Nephron progenitor cell (in vitro differentiated cells): ENCODE measurements around the gene COL5A2.

ENCODE experiments used
- DNase-seq: peaks from one replicate; pipeline ENCODE4 v3.0.0; 2021
- H3K27ac Mint-ChIP-seq: 2 replicates; pipeline ENCODE4 v1.8.0; 2021; ENCODE audit warnings: mild to moderate bottlenecking, moderate library complexity, mixed read lengths
- H3K27me3 Mint-ChIP-seq: 2 replicates; pipeline ENCODE4 v1.8.0; 2021; ENCODE audit warnings: mild to moderate bottlenecking, low read depth, mixed read lengths; ENCODE audit not compliant: poor library complexity
- H3K36me3 Mint-ChIP-seq: 2 replicates; pipeline ENCODE4 v1.8.0; 2021; ENCODE audit warnings: low read depth, mixed read lengths
- H3K4me1 Mint-ChIP-seq: 2 replicates; pipeline ENCODE4 v1.8.0; 2021; ENCODE audit warnings: mixed read lengths
- H3K4me3 Mint-ChIP-seq: 2 replicates; pipeline ENCODE4 v1.8.0; 2021; ENCODE audit warnings: mild to moderate bottlenecking, moderate library complexity, mixed read lengths
- H3K9me3 Mint-ChIP-seq: 2 replicates; pipeline ENCODE4 v1.8.0; 2021; ENCODE audit warnings: mild to moderate bottlenecking, moderate library complexity, mixed read lengths
- TF ChIP-seq, protein P1 (sequence below): fragments of 200-600 bp; sonication (generic); IDR thresholded peaks from 2 replicates; pipeline ENCODE4 v1.5.0; 2021; ENCODE audit warnings: antibody characterized with exemption

The COL5A2 gene

DNA sequence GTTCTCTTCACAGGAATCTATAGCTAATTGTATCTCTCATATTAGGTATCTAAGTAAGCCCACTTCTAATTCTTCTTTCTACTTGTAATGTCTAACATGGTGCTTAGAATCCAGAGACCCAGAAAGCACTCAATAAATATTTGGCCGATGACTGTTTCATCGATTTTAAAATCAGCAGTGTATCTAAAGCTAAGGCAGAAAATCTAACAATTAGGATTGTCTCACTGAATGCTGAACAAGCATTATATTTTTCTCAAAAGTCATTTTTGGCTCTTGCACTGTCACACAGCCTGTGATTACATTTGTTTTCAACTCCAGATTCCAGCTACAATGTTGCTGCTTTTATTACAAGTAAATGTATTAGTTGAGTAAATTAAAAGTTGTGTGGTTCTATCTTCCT, 20.3 kb downstream of the COL5A2 start:
- no peak for DNase-seq
- no peaks in the 10 kb centered on the region for H3K27me3 Mint-ChIP-seq
- peak overlapping the region; percentile 93 for H3K27ac Mint-ChIP-seq
- peaks cover 39% of the 10 kb centered on the region for H3K4me1 Mint-ChIP-seq
- H3K4me3 Mint-ChIP-seq, result no peak overlapping the region
- no peaks in the 10 kb centered on the region for H3K9me3 Mint-ChIP-seq
- H3K36me3 Mint-ChIP-seq, result peaks cover 3% of the 10 kb centered on the region
- TF ChIP-seq, protein P1, sequence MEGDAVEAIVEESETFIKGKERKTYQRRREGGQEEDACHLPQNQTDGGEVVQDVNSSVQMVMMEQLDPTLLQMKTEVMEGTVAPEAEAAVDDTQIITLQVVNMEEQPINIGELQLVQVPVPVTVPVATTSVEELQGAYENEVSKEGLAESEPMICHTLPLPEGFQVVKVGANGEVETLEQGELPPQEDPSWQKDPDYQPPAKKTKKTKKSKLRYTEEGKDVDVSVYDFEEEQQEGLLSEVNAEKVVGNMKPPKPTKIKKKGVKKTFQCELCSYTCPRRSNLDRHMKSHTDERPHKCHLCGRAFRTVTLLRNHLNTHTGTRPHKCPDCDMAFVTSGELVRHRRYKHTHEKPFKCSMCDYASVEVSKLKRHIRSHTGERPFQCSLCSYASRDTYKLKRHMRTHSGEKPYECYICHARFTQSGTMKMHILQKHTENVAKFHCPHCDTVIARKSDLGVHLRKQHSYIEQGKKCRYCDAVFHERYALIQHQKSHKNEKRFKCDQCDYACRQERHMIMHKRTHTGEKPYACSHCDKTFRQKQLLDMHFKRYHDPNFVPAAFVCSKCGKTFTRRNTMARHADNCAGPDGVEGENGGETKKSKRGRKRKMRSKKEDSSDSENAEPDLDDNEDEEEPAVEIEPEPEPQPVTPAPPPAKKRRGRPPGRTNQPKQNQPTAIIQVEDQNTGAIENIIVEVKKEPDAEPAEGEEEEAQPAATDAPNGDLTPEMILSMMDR, result no peak

DNA sequence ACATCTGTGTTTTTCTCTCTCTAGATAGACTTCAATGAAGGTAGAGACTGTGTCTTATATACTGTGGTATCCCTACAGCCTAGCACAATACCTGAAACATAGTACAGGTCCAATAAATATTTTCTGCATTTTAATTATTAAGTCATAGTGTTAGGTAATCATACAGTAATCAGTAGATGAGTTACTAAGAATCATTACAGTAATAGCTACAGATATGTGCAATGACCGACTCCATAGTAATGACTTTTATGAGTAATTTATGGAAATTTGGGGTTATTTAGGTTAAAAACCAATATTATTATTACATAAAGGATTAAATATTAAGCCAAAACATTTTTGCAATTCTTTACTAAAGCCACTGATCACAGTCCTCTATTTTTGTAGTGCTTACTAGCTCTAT, 21.6 kb downstream of the COL5A2 start:
- Mint-ChIP-seq H3K4me3 (no peak overlapping the region), H3K27me3 (no peaks in the 10 kb centered on the region), H3K36me3 (peaks cover 11% of the 10 kb centered on the region), H3K27ac (no peak overlapping the region), H3K4me1 (peaks cover 26% of the 10 kb centered on the region), H3K9me3 (no peaks in the 10 kb centered on the region)
- no peak for DNase-seq
- TF ChIP-seq, protein P1, result no peak

DNA sequence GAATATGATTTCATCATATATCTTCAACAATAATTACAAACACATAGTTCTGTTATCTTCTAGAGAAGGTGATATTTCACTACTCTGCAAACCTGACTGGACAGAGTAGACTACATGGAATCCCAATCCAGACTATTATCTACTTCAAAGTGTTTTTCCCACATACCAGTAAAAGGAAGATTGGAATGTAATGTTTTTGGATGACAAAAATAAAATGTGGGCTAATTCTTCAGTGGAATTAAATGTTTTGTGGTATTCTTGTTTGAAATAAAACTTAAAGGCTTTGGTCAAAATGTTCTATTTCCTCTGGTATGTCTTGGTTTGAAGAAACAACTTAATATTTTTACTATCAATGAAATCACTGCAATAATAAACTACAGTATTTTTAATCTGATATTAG, 22.1 kb downstream of the COL5A2 start:
- H3K27me3 Mint-ChIP-seq, result no peaks in the 10 kb centered on the region
- H3K36me3 Mint-ChIP-seq, result peaks cover 11% of the 10 kb centered on the region
- H3K4me1 Mint-ChIP-seq, result peaks cover 26% of the 10 kb centered on the region
- H3K9me3 Mint-ChIP-seq, result no peaks in the 10 kb centered on the region
- TF ChIP-seq, protein P1, result no peak
- H3K27ac Mint-ChIP-seq, result no peak overlapping the region
- H3K4me3 Mint-ChIP-seq, result no peak overlapping the region
- no peak for DNase-seq

DNA sequence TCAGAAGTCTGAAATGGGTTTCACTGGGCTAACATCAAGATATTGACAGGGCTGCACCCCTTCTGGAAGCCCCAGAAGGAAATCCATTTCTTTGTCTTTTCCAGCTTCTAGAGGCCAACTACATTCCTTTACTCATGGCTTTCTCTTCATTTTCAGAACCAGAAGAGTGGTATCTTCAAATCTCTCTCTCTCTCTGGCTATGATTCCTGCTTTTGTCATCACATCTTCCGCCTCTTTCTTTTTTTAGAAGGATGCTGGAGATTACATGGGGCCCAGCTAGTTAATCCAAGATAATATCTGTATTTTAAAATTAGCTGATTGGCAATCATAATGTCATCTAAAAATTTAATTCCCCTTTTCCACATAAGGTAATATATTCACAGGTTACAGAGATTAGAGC, 23.8 kb downstream of the COL5A2 start:
- H3K4me3 Mint-ChIP-seq, result no peak overlapping the region
- H3K36me3 Mint-ChIP-seq, result peaks cover 11% of the 10 kb centered on the region
- peaks cover 18% of the 10 kb centered on the region for H3K4me1 Mint-ChIP-seq
- H3K9me3 Mint-ChIP-seq, result no peaks in the 10 kb centered on the region
- TF ChIP-seq, protein P1, result no peak
- no peak overlapping the region for H3K27ac Mint-ChIP-seq
- H3K27me3 Mint-ChIP-seq, result no peaks in the 10 kb centered on the region
- DNase-seq, result no peak

DNA sequence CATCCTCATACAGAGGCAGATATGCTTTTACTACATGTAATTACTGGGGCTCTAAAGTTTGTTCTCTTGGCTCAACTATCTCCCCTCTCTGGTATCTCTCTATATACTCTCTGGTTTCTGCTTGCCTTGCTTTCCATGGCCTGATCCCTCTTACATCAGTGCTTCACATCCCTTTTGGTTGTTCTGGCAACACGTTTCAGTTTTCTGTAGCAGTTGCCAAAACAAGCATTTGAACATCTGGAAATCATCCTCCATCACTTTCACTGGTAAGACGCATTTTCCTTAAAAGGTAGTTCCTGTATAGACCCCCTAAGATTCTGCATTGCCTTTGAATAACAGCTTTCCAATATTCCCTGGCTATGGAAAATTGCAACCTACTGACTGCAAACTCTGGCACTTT, 25.9 kb downstream of the COL5A2 start:
- Mint-ChIP-seq H3K4me1 (peaks cover 10% of the 10 kb centered on the region), H3K36me3 (peaks cover 11% of the 10 kb centered on the region), H3K9me3 (no peaks in the 10 kb centered on the region), H3K27ac (no peak overlapping the region), H3K27me3 (no peaks in the 10 kb centered on the region), H3K4me3 (no peak overlapping the region)
- DNase-seq, result no peak
- TF ChIP-seq, protein P1, result no peak

DNA sequence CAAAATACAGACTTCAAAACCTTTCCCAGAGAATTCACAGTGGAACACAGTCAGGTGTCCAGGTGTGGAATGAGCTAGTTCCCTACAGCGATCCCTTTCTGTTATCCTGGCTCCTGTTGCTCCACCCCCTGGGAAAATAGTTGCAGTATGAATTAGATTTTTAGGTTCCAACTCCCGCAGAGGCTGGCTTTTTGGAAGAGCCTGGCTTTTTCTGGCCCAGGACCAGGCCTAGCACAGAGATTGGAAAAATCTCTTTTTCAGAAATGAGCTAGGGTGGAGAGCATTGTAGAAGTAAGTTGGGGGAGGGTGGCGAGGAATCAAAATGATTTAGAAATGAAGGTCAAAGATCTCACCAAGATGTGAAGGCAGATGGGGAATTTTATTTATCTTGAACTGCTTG, 27.1 kb downstream of the COL5A2 start:
- peaks cover 7% of the 10 kb centered on the region for H3K4me1 Mint-ChIP-seq

More for the DNA sequence above, 27.1 kb downstream of the COL5A2 start:
- no peak for DNase-seq
- peaks cover 4% of the 10 kb centered on the region for H3K9me3 Mint-ChIP-seq
- H3K4me3 Mint-ChIP-seq, result no peak overlapping the region
- H3K36me3 Mint-ChIP-seq, result peaks cover 16% of the 10 kb centered on the region
- TF ChIP-seq, protein P1, result no peak
- no peaks in the 10 kb centered on the region for H3K27me3 Mint-ChIP-seq
- peak overlapping the region; percentile 11 for H3K27ac Mint-ChIP-seq
